Trophoblast cell (in vitro differentiated cells and primary cell): ENCODE measurements around the gene ZNF512.

Source experiments
- DNase-seq, 2 donors: peaks; one replicate each; pipeline ENCODE4 v3.0.0-alpha.2; 2016
- H2AFZ ChIP-seq: 2 replicates; pipeline ENCODE4 v1.6.1; 2013; ENCODE audit warnings: low read length, moderate library complexity, mild to moderate bottlenecking; ENCODE audit not compliant: insufficient read depth, poor library complexity
- H2AK5ac ChIP-seq: 2 replicates; pipeline ENCODE4 v1.6.1; 2013; ENCODE audit warnings: mild to moderate bottlenecking, low read length
- H2BK120ac ChIP-seq: 2 replicates; pipeline ENCODE4 v1.6.1; 2013; ENCODE audit warnings: low read length, mild to moderate bottlenecking, moderate library complexity; ENCODE audit not compliant: insufficient read depth, poor library complexity
- H2BK12ac ChIP-seq: 2 replicates; pipeline ENCODE4 v1.6.1; 2013; ENCODE audit warnings: mild to moderate bottlenecking, low read length, moderate library complexity
- H2BK5ac ChIP-seq: 2 replicates; pipeline ENCODE4 v1.6.1; 2013; ENCODE audit warnings: low read length, low read depth, moderate library complexity, mild to moderate bottlenecking; ENCODE audit not compliant: poor library complexity
- H3K14ac ChIP-seq: 2 replicates; pipeline ENCODE4 v1.6.1; 2013; ENCODE audit warnings: mild to moderate bottlenecking, low read length
- H3K18ac ChIP-seq: 2 replicates; pipeline ENCODE4 v1.6.1; 2013; ENCODE audit warnings: mild to moderate bottlenecking, low read length
- H3K23ac ChIP-seq: 2 replicates; pipeline ENCODE4 v1.6.1; 2013; ENCODE audit warnings: low read length
- H3K27ac ChIP-seq: 2 replicates; pipeline ENCODE4 v1.5.1; 2013; ENCODE audit warnings: low read depth, mild to moderate bottlenecking, inconsistent platforms, low read length, moderate library complexity
- H3K27me3 ChIP-seq: 2 replicates; pipeline ENCODE4 v1.6.1; 2013; ENCODE audit warnings: inconsistent platforms, mild to moderate bottlenecking, low read length, moderate library complexity; ENCODE audit not compliant: insufficient read depth
- H3K36me3 ChIP-seq, 2 experiments: 1 replicate in 1 of 2; 2 replicates in 1 of 2; pipeline ENCODE4 v1.6.1; 2013; ENCODE audit warnings: low read length in 2 of 2, mild to moderate bottlenecking in 2 of 2, moderate library complexity in 1 of 2; ENCODE audit not compliant: insufficient read depth in 2 of 2, control insufficient read depth in 1 of 2
- H3K4ac ChIP-seq: 2 replicates; pipeline ENCODE4 v1.6.1; 2013; ENCODE audit warnings: low read depth, mild to moderate bottlenecking, low read length, moderate library complexity
- H3K4me1 ChIP-seq, 2 experiments: 1 replicate in 1 of 2; 2 replicates in 1 of 2; pipeline ENCODE4 v1.6.1; 2013; ENCODE audit warnings: low read length in 2 of 2, mild to moderate bottlenecking in 2 of 2, moderate library complexity in 1 of 2; ENCODE audit not compliant: insufficient read depth in 2 of 2, control insufficient read depth in 1 of 2
- H3K4me2 ChIP-seq: 2 replicates; pipeline ENCODE4 v1.6.1; 2013; ENCODE audit warnings: inconsistent platforms, mild to moderate bottlenecking, low read length, moderate library complexity
- H3K4me3 ChIP-seq: 2 replicates; pipeline ENCODE4 v1.5.1; 2013; ENCODE audit warnings: mild to moderate bottlenecking, low read depth, low read length, inconsistent platforms
- H3K79me1 ChIP-seq: one replicate; pipeline ENCODE4 v1.6.1; 2013; ENCODE audit warnings: low read length
- H3K79me2 ChIP-seq: 2 replicates; pipeline ENCODE4 v1.6.1; 2013; ENCODE audit warnings: low read length, mild to moderate bottlenecking; ENCODE audit not compliant: control insufficient read depth, insufficient read depth, poor library complexity
- H3K9ac ChIP-seq: 2 replicates; pipeline ENCODE4 v1.6.1; 2013; ENCODE audit warnings: mild to moderate bottlenecking, low read length
- H3K9me3 ChIP-seq: 2 replicates; pipeline ENCODE4 v1.6.1; 2013; ENCODE audit warnings: low read depth, mild to moderate bottlenecking, control low read depth, inconsistent platforms, low read length; ENCODE audit not compliant: insufficient read depth
- H4K12ac ChIP-seq: 2 replicates; pipeline ENCODE4 v1.6.1; 2013; ENCODE audit warnings: low read depth, mild to moderate bottlenecking, low read length, moderate library complexity
- H4K8ac ChIP-seq: 2 replicates; pipeline ENCODE4 v1.6.1; 2013; ENCODE audit warnings: low read depth, mild to moderate bottlenecking, low read length, moderate library complexity
- H4K91ac ChIP-seq: one replicate; pipeline ENCODE4 v1.6.1; 2013; ENCODE audit warnings: low read depth, mild to moderate bottlenecking, low read length, moderate library complexity
- WGBS: extraction: QIAGEN DNeasy Blood & Tissue Kit; methylation state at CpG from one replicate; pipeline ENCODE4 v1.1.7; 2013; ENCODE audit warnings: missing lambda C conversion rate; ENCODE audit not compliant: insufficient read length, insufficient coverage; ENCODE audit errors: extremely low coverage; 5-methylcytosine and 5-hydroxymethylcytosine counted together

The ZNF512 gene

DNA sequence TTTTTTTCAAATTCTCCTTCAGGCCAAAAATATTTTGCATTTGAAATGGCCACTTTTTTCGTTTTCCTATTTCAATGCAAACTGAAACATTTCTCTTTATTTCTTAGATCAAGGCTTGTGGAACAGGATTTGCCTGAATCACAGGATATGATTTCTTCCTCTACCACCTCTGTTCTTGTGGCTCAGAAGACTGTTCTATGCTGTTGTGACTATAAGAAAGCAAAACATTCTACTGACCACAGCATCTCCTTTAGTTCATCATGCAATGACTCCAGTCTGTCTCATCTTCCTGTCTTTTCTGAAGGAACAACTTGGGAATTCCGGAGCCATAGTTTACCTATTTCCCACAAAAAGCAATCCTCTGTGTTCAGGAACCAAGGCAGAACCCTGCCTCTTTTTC lies 16.2 kb upstream of the ZNF512 start:
- H4K91ac ChIP-seq = no peak overlapping the region
- H3K4me2 ChIP-seq = no peak overlapping the region
- H3K79me2 ChIP-seq = no peaks in the 10 kb centered on the region
- no CpG with 5 or more reads among the region's 2 CpGs for WGBS
- no peak overlapping the region for H2BK120ac ChIP-seq
- no peak overlapping the region for H3K18ac ChIP-seq
- H3K23ac ChIP-seq = no peak overlapping the region
- H2AK5ac ChIP-seq = no peak overlapping the region
- no peak overlapping the region for H2BK12ac ChIP-seq
- no peak for DNase-seq
- H3K9ac ChIP-seq = no peak overlapping the region
- peaks cover 2% of the 10 kb centered on the region for H3K27me3 ChIP-seq
- no peaks in the 10 kb centered on the region for H3K4me1 ChIP-seq
- no peaks in the 10 kb centered on the region for H3K9me3 ChIP-seq
- H4K12ac ChIP-seq = no peak overlapping the region
- H3K36me3 ChIP-seq = no peaks in the 10 kb centered on the region
- no peak overlapping the region for H2BK5ac ChIP-seq
- H3K14ac ChIP-seq = no peak overlapping the region
- H4K8ac ChIP-seq = no peak overlapping the region
- no peak overlapping the region for H3K27ac ChIP-seq
- H3K79me1 ChIP-seq = no peaks in the 10 kb centered on the region
- no peak overlapping the region for H3K4me3 ChIP-seq
- no peak overlapping the region for H2AFZ ChIP-seq
- no peak overlapping the region for H3K4ac ChIP-seq

GRCh38 chr2:27569398-27569797 lies 13.4 kb upstream of the ZNF512 start:
- no peak overlapping the region for H4K12ac ChIP-seq
- no peaks in the 10 kb centered on the region for H3K36me3 ChIP-seq
- no peak overlapping the region for H3K4me2 ChIP-seq
- H3K4me3 ChIP-seq = no peak overlapping the region
- no peaks in the 10 kb centered on the region for H3K79me2 ChIP-seq
- no peak overlapping the region for H2BK120ac ChIP-seq
- no peaks in the 10 kb centered on the region for H3K79me1 ChIP-seq
- H4K91ac ChIP-seq = no peak overlapping the region
- no peak overlapping the region for H3K14ac ChIP-seq
- H2AK5ac ChIP-seq = no peak overlapping the region
- H4K8ac ChIP-seq = no peak overlapping the region
- no peak overlapping the region for H3K23ac ChIP-seq
- no peak overlapping the region for H2AFZ ChIP-seq
- peaks cover 2% of the 10 kb centered on the region for H3K27me3 ChIP-seq
- no peak overlapping the region for H2BK12ac ChIP-seq
- H2BK5ac ChIP-seq = no peak overlapping the region
- no peak overlapping the region for H3K18ac ChIP-seq
- no peak overlapping the region for H3K9ac ChIP-seq
- peak in 1 of 2 donors; percentile 22 for DNase-seq
- H3K4me1 ChIP-seq = no peaks in the 10 kb centered on the region
- no peak overlapping the region for H3K4ac ChIP-seq
- no peak overlapping the region for H3K27ac ChIP-seq
- H3K9me3 ChIP-seq = no peaks in the 10 kb centered on the region
- WGBS = no CpG with 5 or more reads among the region's 2 CpGs

- no peak overlapping the region for H4K91ac ChIP-seq
- WGBS = no CpG with 5 or more reads among the region's 3 CpGs
- H2BK120ac ChIP-seq = no peak overlapping the region
- H2BK12ac ChIP-seq = no peak overlapping the region
- H3K79me1 ChIP-seq = no peaks in the 10 kb centered on the region
- no peak overlapping the region for H3K18ac ChIP-seq
- H3K79me2 ChIP-seq = no peaks in the 10 kb centered on the region
- no peaks in the 10 kb centered on the region for H3K4me1 ChIP-seq
- DNase-seq = no peak
- no peak overlapping the region for H3K4me3 ChIP-seq
- no peaks in the 10 kb centered on the region for H3K9me3 ChIP-seq
- no peak overlapping the region for H3K23ac ChIP-seq
- no peak overlapping the region for H4K8ac ChIP-seq
- H3K9ac ChIP-seq = no peak overlapping the region
- no peak overlapping the region for H2BK5ac ChIP-seq
- H3K27me3 ChIP-seq = peaks cover 2% of the 10 kb centered on the region
- no peaks in the 10 kb centered on the region for H3K36me3 ChIP-seq
- no peak overlapping the region for H4K12ac ChIP-seq
- no peak overlapping the region for H3K4ac ChIP-seq
- no peak overlapping the region for H3K4me2 ChIP-seq
- no peak overlapping the region for H2AFZ ChIP-seq
- no peak overlapping the region for H3K27ac ChIP-seq
- no peak overlapping the region for H2AK5ac ChIP-seq
- no peak overlapping the region for H3K14ac ChIP-seq
Measured at GRCh38 chr2:27571197-27571596, 11.6 kb upstream of the ZNF512 start.

GRCh38 chr2:27571681-27572080 lies 11.2 kb upstream of the ZNF512 start:
- Histone ChIP-seq H3K4me2 (no peak overlapping the region), H2BK120ac (no peak overlapping the region), H3K14ac (no peak overlapping the region), H3K27ac (no peak overlapping the region), H2BK5ac (no peak overlapping the region), H3K36me3 (no peaks in the 10 kb centered on the region), H3K4me1 (no peaks in the 10 kb centered on the region), H4K91ac (no peak overlapping the region), H2AFZ (no peak overlapping the region), H4K12ac (no peak overlapping the region), H2AK5ac (no peak overlapping the region), H3K23ac (no peak overlapping the region), H3K27me3 (peaks cover 2% of the 10 kb centered on the region), H3K4me3 (no peak overlapping the region), H3K4ac (no peak overlapping the region), H4K8ac (no peak overlapping the region), H3K79me2 (no peaks in the 10 kb centered on the region), H3K9ac (no peak overlapping the region), H3K79me1 (no peaks in the 10 kb centered on the region), H2BK12ac (no peak overlapping the region), H3K9me3 (no peaks in the 10 kb centered on the region), H3K18ac (no peak overlapping the region)
- no peak for DNase-seq
- WGBS = no CpG with 5 or more reads among the region's 1 CpG
